ENCODE measurements around the gene DZIP1.
"Not testable (repeated sequence)": the region's sequence is repeated elsewhere in the genome, so short reads cannot be mapped to it uniquely, and the experiment has no call there.

Gene DZIP1

GRCh38 chr13:95644601-95645052, at the start of gene DZIP1:
DZIP1 (minus strand) TSS chr13:95644706; CDS start chr13:95642029, 2,677 bp downstream.
- no peak for DNase-seq (ENCODE audit: low read depth in 1 of 2, low spot score in 1 of 2)

GRCh38 chr13:95690986-95691385, 46.5 kb upstream of the DZIP1 start:
- DNase-seq (ENCODE audit: low read depth in 1 of 2, low spot score in 1 of 2): not testable (repeated sequence)

- no peak for DNase-seq (ENCODE audit: low read depth in 1 of 2, low spot score in 1 of 2)
These were observed 45.0 kb upstream of the DZIP1 start for GRCh38 chr13:95689582-95689926.

- DNase-seq (ENCODE audit: low read depth in 1 of 2, low spot score in 1 of 2): not testable (repeated sequence)
These were observed 40.5 kb upstream of the DZIP1 start for GRCh38 chr13:95684960-95685359.

GRCh38 chr13:95684418-95684817, 39.9 kb upstream of the DZIP1 start:
- no peak for DNase-seq (ENCODE audit: low read depth in 1 of 2, low spot score in 1 of 2)

GRCh38 chr13:95679722-95680121, 35.2 kb upstream of the DZIP1 start:
- no peak for DNase-seq (ENCODE audit: low read depth in 1 of 2, low spot score in 1 of 2)

- DNase-seq (ENCODE audit: low read depth in 1 of 2, low spot score in 1 of 2): no peak
These were observed 34.5 kb upstream of the DZIP1 start for GRCh38 chr13:95678967-95679366.

- DNase-seq (ENCODE audit: low read depth in 1 of 2, low spot score in 1 of 2): no peak
These were observed 33.2 kb upstream of the DZIP1 start for GRCh38 chr13:95677564-95678266.

- DNase-seq (ENCODE audit: low read depth in 1 of 2, low spot score in 1 of 2): peak; percentile 96 to 98
These were observed 32.5 kb upstream of the DZIP1 start, which contains the start of gene DNAJC3 for GRCh38 chr13:95676762-95677563. DNAJC3 (plus strand) TSS chr13:95677139; CDS start chr13:95677256, 117 bp downstream.

- DNase-seq (ENCODE audit: low read depth in 1 of 2, low spot score in 1 of 2): no peak
These were observed 31.7 kb upstream of the DZIP1 start for GRCh38 chr13:95676105-95676761.

GRCh38 chr13:95671597-95671996, 27.1 kb upstream of the DZIP1 start:
- no peak for DNase-seq (ENCODE audit: low read depth in 1 of 2, low spot score in 1 of 2)

GRCh38 chr13:95667235-95667634, 22.7 kb upstream of the DZIP1 start:
- DNase-seq (ENCODE audit: low read depth in 1 of 2, low spot score in 1 of 2): not testable (repeated sequence)

GRCh38 chr13:95660981-95661581, 16.6 kb upstream of the DZIP1 start:
- DNase-seq (ENCODE audit: low read depth in 1 of 2, low spot score in 1 of 2): no peak

- DNase-seq (ENCODE audit: low read depth in 1 of 2, low spot score in 1 of 2): no peak
These were observed 15.0 kb upstream of the DZIP1 start for GRCh38 chr13:95659500-95659899.

GRCh38 chr13:95656386-95657015, 12.0 kb upstream of the DZIP1 start:
- DNase-seq (ENCODE audit: low read depth in 1 of 2, low spot score in 1 of 2): no peak

GRCh38 chr13:95652821-95653220, 8.3 kb upstream of the DZIP1 start:
- DNase-seq (ENCODE audit: low read depth in 1 of 2, low spot score in 1 of 2): no peak

- no peak for DNase-seq (ENCODE audit: low read depth in 1 of 2, low spot score in 1 of 2)
These were observed 7.8 kb upstream of the DZIP1 start for GRCh38 chr13:95652244-95652764.

GRCh38 chr13:95650696-95651095, 6.2 kb upstream of the DZIP1 start:
- DNase-seq (ENCODE audit: low read depth in 1 of 2, low spot score in 1 of 2): no peak

- DNase-seq (ENCODE audit: low read depth in 1 of 2, low spot score in 1 of 2): no peak
These were observed 2.8 kb upstream of the DZIP1 start for GRCh38 chr13:95647321-95647720.

- DNase-seq (ENCODE audit: low read depth in 1 of 2, low spot score in 1 of 2): no peak
These were observed 439 bp downstream of the DZIP1 start for GRCh38 chr13:95643936-95644598.

Measured in stimulated activated CD4-positive, alpha-beta T cell treated with anti-CD3 and anti-CD28 coated beads, Interleukin-15, amount 100 ng/mL, for 1 hour (primary cell).